NCI-H146 treated with DMSO at 0.1 percent for 48 hours (cell line): ENCODE data around the gene RAB28.
A peak's percentile ranks its signal among the peaks of the same experiment; 100 is the strongest.

Experiments used
- DNase-seq: peaks from one replicate; lab custom pipeline; 2025; ENCODE audit not compliant: unreplicated experiment; lab: John Stamatoyannopoulos, UW

Gene RAB28

DNA sequence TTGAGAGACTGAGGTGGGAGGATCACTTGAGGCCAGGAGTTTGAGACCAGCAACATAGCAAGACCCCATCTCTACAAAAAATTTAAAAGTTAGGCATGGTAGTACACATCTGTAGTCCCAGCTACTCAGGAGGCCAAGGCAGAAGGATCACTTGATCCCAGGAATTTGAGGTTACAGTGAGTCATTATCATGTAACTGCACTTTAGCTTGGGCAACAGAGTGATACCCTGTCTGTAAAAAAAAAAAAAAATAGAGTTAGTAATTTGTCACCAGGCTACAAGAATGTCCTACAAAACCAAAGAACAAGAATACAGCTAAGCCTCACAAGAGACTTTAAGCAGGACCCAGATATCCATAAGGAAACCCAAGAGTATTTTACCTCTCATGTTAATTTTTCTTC is 27.0 kb upstream of the RAB28 start:
- no peak for DNase-seq

- no peak for DNase-seq
Measured at GRCh38 chr4:13509442-13509841, 25.3 kb upstream of the RAB28 start.

DNA sequence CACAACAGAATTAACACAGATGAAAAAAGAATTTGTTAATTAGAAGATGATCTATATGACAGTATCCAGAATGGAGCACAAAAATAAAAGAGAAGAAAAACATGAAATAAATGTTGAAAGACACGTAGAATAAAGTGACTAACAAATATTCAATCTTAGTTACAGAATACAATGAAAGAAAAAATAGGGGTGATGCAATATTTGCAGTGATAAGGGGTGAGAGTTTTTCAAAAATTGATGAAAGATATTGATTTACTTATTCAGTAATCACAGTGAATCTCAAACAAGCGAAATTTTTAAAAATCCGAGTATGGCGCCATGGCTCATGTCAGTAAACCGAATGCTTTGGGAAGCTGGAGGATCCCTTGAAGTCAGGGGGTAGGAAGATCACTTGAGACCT is 20.2 kb upstream of the RAB28 start:
- DNase-seq: no peak

GRCh38 chr4:13498469-13498868 is 14.3 kb upstream of the RAB28 start:
- DNase-seq: no peak

GRCh38 chr4:13496605-13497004 is 12.5 kb upstream of the RAB28 start:
- no peak for DNase-seq

- no peak for DNase-seq
Measured at GRCh38 chr4:13495753-13496152, 11.6 kb upstream of the RAB28 start.

DNA sequence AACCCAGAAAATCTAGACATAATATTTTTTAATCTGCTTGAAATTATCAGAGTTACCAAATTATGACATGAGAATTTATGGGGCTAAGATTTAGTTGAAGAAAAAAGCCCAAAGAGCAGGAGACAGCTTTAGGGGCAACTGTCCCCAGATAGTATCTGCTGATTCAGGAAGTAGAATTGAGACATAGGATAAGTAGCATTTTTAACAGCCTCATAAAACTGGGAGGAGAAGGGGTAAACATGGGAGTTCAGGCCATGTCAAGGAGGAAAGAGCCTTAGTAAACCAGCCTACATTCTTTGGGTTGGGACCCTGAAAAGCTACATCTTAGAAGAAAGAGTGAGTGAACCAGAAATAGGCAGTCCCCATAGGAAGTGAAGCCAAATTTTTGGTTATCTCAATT is 9.7 kb upstream of the RAB28 start:
- no peak for DNase-seq

DNA sequence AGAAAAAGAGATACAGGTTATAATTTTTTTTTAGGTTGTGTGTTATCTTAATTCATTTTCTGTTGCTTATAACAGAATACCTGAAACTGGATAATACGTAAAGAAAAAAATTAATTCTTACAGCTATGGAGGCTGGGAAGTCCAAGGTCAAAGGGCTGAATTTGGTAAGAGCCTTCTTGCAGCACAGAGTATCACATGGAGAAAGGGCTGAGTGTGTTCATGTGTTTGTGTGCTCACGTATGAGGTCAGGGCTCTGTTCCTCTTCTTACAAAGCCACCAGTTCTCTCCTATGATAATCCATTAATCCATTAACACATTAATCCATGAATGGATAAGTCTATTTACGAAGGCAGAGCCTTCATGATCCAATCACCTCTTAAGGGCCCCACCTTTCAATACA is 8.6 kb upstream of the RAB28 start:
- no peak for DNase-seq

DNA sequence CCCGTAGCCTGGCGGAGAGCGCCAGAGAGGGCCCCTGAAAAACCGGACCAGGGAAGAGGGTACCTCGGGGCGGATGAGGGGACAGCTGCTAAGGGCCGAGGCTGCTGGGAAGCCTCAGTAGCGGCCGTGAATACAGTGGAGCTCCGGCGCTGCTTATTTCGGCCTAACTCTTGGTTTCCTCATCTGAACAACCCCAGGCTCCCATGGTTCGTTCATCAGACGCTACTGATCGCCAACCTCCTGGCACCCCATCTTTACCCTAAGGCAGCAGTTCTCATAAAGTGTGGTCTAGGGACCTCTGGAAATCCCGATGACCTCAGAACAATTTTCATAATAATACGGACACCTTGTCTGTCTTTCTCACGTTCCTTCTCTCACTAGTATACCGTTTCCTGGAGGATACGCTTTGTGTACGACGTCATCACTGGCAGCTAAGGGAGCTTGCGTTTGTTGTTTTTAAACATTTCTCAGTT is 645 bp upstream of the RAB28 start:
- DNase-seq: peak; percentile 62

DNA sequence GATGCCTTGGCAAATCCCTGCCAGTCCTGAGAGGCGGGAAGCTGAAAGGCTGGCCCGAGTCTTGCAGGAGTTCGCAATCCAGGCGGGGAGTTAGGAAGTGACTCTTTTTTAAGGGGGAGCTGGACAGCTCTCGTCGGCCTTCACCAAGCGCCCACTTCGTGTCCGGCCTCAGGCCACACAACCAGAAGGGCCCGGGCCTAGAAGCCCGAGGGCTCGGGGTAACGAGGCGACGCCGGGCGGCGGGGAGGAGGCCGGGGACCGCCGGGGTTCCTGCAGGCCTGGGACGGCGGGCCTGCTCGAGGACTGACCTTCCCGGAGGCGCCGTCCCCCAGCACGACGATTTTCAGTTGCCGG is 395 bp downstream of the RAB28 start:
- no peak for DNase-seq

DNA sequence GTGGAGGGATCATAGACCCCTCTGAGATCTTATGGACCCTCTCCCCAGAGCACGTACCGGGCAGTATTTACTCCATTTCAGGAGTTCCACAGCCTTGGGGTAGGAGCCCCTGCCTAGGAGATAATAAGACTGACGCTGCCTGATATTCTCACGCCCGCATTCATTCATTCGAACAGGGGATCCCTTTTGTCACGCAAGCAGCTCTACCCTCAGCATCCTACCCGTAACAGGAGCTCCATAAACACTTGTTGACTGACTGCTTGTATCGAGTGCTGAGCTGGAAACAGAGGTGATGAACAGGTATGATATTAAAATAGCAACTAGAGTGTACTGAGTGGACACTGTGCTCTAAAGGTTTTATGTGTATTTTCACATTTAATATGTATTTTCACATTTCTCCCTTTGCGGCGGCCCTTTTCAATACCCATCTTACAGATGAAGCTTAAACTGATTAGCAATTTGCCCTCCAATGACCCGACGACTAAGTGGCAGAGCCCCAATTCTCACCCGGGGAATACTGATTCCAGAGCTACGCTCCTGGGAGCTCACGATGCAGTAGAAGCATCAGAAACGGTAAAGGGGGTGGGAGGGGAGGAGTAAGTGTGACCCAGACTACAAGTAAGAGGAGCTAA is 888 bp downstream of the RAB28 start:
- peak; percentile 41 for DNase-seq

DNA sequence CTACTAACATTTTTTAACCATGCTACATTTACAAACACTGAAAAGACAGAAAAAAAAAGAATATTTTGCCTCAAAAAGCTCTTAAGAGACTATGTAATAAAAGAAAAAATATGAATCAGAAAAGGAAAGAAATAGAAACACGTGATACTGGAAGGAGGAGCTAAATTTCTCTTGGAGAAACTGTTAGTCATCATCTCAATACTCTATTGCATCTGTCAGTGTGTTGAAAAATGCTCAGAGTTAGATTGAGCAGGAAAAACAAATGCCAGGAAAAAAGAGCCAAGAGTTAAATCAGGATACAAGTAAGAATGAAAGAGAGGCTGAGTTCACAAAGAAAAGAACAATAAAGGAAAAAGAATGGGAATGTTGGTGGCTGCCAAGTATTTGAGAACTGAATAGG is 2.6 kb downstream of the RAB28 start:
- DNase-seq: no peak

- DNase-seq: no peak
Measured at GRCh38 chr4:13478707-13479106, 5.4 kb downstream of the RAB28 start.

- no peak for DNase-seq
Measured at GRCh38 chr4:13478131-13478530, 6.0 kb downstream of the RAB28 start.

DNA sequence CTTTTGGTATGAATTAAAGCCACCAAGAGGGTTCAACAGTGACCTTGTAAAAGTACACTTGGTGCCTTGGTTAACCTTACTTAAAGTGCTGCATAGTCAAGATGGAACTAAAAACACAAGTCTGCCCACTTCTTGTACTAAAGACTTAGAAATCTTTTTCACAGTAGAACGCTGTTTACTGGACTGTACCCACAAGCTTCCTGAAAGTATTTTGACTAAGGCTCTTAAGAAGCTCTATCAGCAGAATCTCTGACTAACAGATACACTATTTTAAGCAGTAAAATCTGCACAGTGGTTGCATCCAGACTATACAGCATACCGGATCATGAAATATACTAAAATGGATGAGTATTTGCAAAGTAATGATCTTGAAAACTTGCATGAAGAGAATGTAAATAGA is 7.2 kb downstream of the RAB28 start:
- no peak for DNase-seq

- no peak for DNase-seq
Measured at GRCh38 chr4:13476152-13476551, 8.0 kb downstream of the RAB28 start.

- no peak for DNase-seq
Measured at GRCh38 chr4:13471400-13471799, 12.7 kb downstream of the RAB28 start.

DNA sequence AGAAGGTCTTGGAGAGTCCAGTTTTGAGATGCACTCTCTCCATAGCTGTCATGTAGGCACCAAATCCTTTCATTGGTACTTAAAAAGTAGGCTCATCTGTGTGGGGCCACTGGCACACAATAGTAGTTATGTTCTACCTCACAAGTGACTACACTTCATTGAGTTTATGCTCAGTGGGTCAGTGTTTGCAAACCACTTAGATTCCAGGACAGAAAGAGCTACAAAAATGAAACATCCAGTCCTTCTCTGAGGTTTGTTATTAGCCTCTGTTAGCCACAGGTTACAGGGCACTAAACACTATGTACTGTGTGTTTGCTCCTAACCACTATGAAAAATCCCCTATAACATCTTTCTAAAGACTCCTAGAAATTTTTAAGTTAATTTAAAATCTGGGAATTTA is 13.8 kb downstream of the RAB28 start:
- DNase-seq: no peak

DNA sequence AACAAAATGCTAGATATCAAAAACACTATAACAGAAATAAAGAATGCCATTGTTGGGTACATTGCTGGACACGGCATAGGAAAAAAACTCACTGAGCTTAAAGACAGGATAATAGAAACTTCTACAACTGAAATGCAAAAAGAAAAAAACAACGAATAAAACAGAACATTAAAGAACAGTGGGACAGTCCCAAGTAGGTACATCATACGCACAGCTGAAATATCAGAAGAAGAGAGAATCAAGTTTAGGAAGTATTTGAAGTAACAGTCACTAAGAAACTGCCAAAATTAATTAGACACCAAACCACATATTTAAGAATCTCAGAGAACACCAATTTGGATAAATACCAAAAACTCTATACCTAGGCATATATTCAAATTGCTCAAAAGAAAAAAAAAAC is 19.2 kb downstream of the RAB28 start:
- no peak for DNase-seq

DNA sequence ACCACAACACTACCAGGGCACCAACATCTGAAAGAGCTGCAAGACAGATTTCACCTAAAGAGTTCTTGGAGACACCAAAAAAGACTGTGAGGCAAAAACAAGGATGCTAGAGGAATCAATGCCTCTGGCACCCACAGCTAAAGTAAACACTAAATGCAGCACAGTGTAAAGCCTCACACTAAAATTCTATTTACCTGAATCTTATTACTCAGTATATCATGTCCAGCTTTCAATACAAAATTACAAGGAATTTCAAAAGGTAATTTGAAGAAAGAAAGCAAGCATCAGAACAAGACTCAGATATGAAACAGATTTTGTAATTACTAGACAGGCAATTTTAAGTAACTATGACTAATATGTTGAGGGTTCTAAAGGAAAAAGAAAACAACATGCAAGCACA is 19.6 kb downstream of the RAB28 start:
- no peak for DNase-seq

GRCh38 chr4:13461191-13461905 is 22.8 kb downstream of the RAB28 start:
- DNase-seq: no peak

- no peak for DNase-seq
Measured at GRCh38 chr4:13455411-13455810, 28.7 kb downstream of the RAB28 start.

- DNase-seq: no peak
Measured at GRCh38 chr4:13454786-13455185, 29.4 kb downstream of the RAB28 start.
